GM23338 (cell line): ENCODE results near the gene IGF2. TPM values are rescaled to one million over a fixed set of nuclear protein-coding genes. Genes with fewer than 3 reads are reported as not detected.

Source experiments
- ATAC-seq: fragments of 200-7000 bp; cut with Tn5 transposase; 3 replicates; pipeline ENCODE4 v1.9.1; 2020
- DNase-seq: peaks from one replicate; pipeline ENCODE4 v3.0.0-alpha.2; 2015; ENCODE audit warnings: low spot score
- H2AFZ ChIP-seq: fragments of 200-600 bp; sonication (generic); 2 replicates; pipeline ENCODE4 v1.8.0; 2016; ENCODE audit warnings: antibody characterized with exemption, mild to moderate bottlenecking, moderate library complexity
- H3F3A ChIP-seq: fragments of 200-600 bp; sonication (generic); replicated peaks from 2 replicates; pipeline ENCODE4 v1.8.0; 2017; ENCODE audit warnings: antibody characterized with exemption, mixed run types, low read depth
- H3K27ac ChIP-seq: fragments of 200-600 bp; sonication (generic); 2 replicates; pipeline ENCODE4 v1.6.1; 2016; ENCODE audit warnings: low read depth
- H3K27me3 ChIP-seq: fragments of 200-600 bp; sonication (generic); 2 replicates; pipeline ENCODE4 v1.8.0; 2016; ENCODE audit warnings: mild to moderate bottlenecking, mixed run types, moderate library complexity; ENCODE audit not compliant: insufficient read depth
- H3K36me3 ChIP-seq: fragments of 200-600 bp; sonication (generic); 2 replicates; pipeline ENCODE4 v1.8.0; 2016; ENCODE audit warnings: mild to moderate bottlenecking; ENCODE audit not compliant: insufficient read depth
- H3K4me1 ChIP-seq: fragments of 200-600 bp; sonication (generic); 2 replicates; pipeline ENCODE4 v1.8.0; 2016; ENCODE audit warnings: mild to moderate bottlenecking, moderate library complexity; ENCODE audit not compliant: insufficient read depth
- H3K4me2 ChIP-seq: fragments of 200-600 bp; sonication (generic); 2 replicates; pipeline ENCODE4 v1.7.1; 2017; ENCODE audit warnings: mixed run types
- H3K4me3 ChIP-seq: fragments of 200-600 bp; sonication (generic); 2 replicates; pipeline ENCODE4 v1.6.1; 2016; ENCODE audit warnings: mixed run types
- H3K79me2 ChIP-seq: fragments of 200-600 bp; sonication (generic); replicated peaks from 2 replicates; pipeline ENCODE4 v1.8.0; 2017; ENCODE audit warnings: mild to moderate bottlenecking; ENCODE audit not compliant: insufficient read depth
- H3K9me2 ChIP-seq: fragments of 200-600 bp; sonication (generic); 2 replicates; pipeline ENCODE4 v1.8.0; 2017; ENCODE audit not compliant: insufficient read depth
- H4K20me1 ChIP-seq: fragments of 200-600 bp; sonication (generic); replicated peaks from 2 replicates; pipeline ENCODE4 v1.8.0; 2017; ENCODE audit warnings: mild to moderate bottlenecking; ENCODE audit not compliant: insufficient read depth
- H3K27ac Mint-ChIP-seq: 2 replicates; pipeline ENCODE4 v1.8.0; 2020; ENCODE audit warnings: inconsistent platforms, mild to moderate bottlenecking, moderate library complexity, mixed read lengths
- H3K27me3 Mint-ChIP-seq: 3 replicates; pipeline ENCODE4 v1.8.0; 2022; ENCODE audit warnings: low read depth, mild to moderate bottlenecking, moderate library complexity, mixed read lengths, inconsistent platforms; ENCODE audit not compliant: insufficient read depth, poor library complexity
- H3K36me3 Mint-ChIP-seq: 3 replicates; pipeline ENCODE4 v1.8.0; 2021; ENCODE audit warnings: low read depth, mild to moderate bottlenecking, inconsistent platforms, moderate library complexity, mixed read lengths
- H3K4me1 Mint-ChIP-seq: 3 replicates; pipeline ENCODE4 v1.8.0; 2020; ENCODE audit warnings: mild to moderate bottlenecking, inconsistent platforms, mixed read lengths
- H3K4me3 Mint-ChIP-seq: 3 replicates; pipeline ENCODE4 v1.8.0; 2021; ENCODE audit warnings: moderate library complexity, mild to moderate bottlenecking, inconsistent platforms, mixed read lengths
- H3K9me3 Mint-ChIP-seq: 3 replicates; pipeline ENCODE4 v1.8.0; 2020; ENCODE audit warnings: moderate library complexity, mild to moderate bottlenecking, inconsistent platforms, mixed read lengths
- CREB1 ChIP-seq: fragments of 250-450 bp; sonication (Bioruptor Pico); IDR thresholded peaks from 2 replicates; pipeline ENCODE4 v1.5.0; 2020; ENCODE audit warnings: low read depth, mild to moderate bottlenecking, moderate library complexity
- CTCF ChIP-seq, 2 experiments: fragments of 200-600 bp in 1 of 2; sonication (generic) in 1 of 2; conservative IDR thresholded peaks; 2 replicates each; pipeline versions ENCODE4 v1.5.1 to v1.6.1; 2016 to 2017; ENCODE audit warnings: antibody characterized with exemption in 2 of 2, low read depth in 2 of 2, mild to moderate bottlenecking in 2 of 2, moderate library complexity in 1 of 2
- ETS1 ChIP-seq: IDR thresholded peaks from 2 replicates; pipeline ENCODE4 v1.6.1; 2016; ENCODE audit warnings: antibody characterized with exemption
- EZH2 ChIP-seq: fragments of 200-600 bp; sonication (generic); IDR thresholded peaks from one replicate; pipeline ENCODE4 v1.8.0; 2017; ENCODE audit warnings: antibody characterized with exemption, mild to moderate bottlenecking, low read depth; ENCODE audit not compliant: unreplicated experiment
- EZH2phosphoT487 ChIP-seq: fragments of 200-600 bp; sonication (generic); IDR thresholded peaks from one replicate; pipeline ENCODE4 v1.8.1; 2018; ENCODE audit warnings: antibody characterized with exemption; ENCODE audit not compliant: unreplicated experiment
- JUNB ChIP-seq: IDR thresholded peaks from one replicate; pipeline ENCODE4 v1.6.1; 2016; ENCODE audit warnings: antibody characterized with exemption; ENCODE audit not compliant: unreplicated experiment
- NANOG ChIP-seq: IDR thresholded peaks from 2 replicates; pipeline ENCODE4 v1.6.1; 2016; ENCODE audit warnings: antibody characterized with exemption, borderline replicate concordance
- POLR2AphosphoS5 ChIP-seq: IDR thresholded peaks from 2 replicates; pipeline ENCODE4 v1.6.1; 2016; ENCODE audit warnings: antibody characterized with exemption, low read depth
- REST ChIP-seq: IDR thresholded peaks from one replicate; pipeline ENCODE4 v1.6.1; 2018; ENCODE audit warnings: antibody characterized with exemption; ENCODE audit not compliant: unreplicated experiment
- STAT1 ChIP-seq: IDR thresholded peaks from one replicate; pipeline ENCODE4 v1.6.1; 2016; ENCODE audit warnings: antibody characterized with exemption; ENCODE audit not compliant: unreplicated experiment
- ZNF114 ChIP-seq: fragments of 250-450 bp; sonication (Bioruptor Pico); IDR thresholded peaks from 2 replicates; pipeline ENCODE4 v1.5.0; 2020; ENCODE audit warnings: mild to moderate bottlenecking, moderate library complexity
- ZNF331 ChIP-seq: fragments of 250-450 bp; sonication (Bioruptor Pico); IDR thresholded peaks from 2 replicates; pipeline ENCODE4 v1.5.0; 2020; ENCODE audit warnings: low read depth, mild to moderate bottlenecking, moderate library complexity
- ZNF462 ChIP-seq: fragments of 250-450 bp; sonication (Bioruptor Pico); IDR thresholded peaks from 2 replicates; pipeline ENCODE4 v1.5.0; 2020; ENCODE audit warnings: mild to moderate bottlenecking, moderate library complexity
- polyA plus RNA-seq: library from polyadenylated mRNA; unstranded; fragments of >200 nt; fragmentation: Nextera tagmentation; extraction: Ambion mirVana; gene quantifications from 2 replicates; pipeline ENCODE4 v1.2.1, GENCODE V29; 2016
- total RNA-seq: library from RNA; depleted of rRNA; stranded (reverse); fragments of >200 nt; shearing (Covaris generic); gene quantifications from 2 replicates; pipeline ENCODE4 v1.2.3, GENCODE V29; 2014

IGF2 gene
- total and polyA plus RNA-seq, 2 experiments from 2014 or later: 1.4 to 4.0 TPM

GRCh38 chr11:2144544-2145248 is 5.5 kb upstream of the IGF2 start:
- Histone ChIP-seq H4K20me1 (peaks cover 15% of the 10 kb centered on the region), H3K36me3 (no peaks in the 10 kb centered on the region), H3K27ac (no peak overlapping the region), H3K27me3 (peaks cover 93% of the 10 kb centered on the region), H3K4me2 (peak overlapping the region; percentile 76), H2AFZ (no peak overlapping the region), H3K4me3 (peak overlapping the region; percentile 47; the same call in 1 of the 2 replicates), H3K9me2 (no peaks in the 10 kb centered on the region), H3F3A (no peaks in the 10 kb centered on the region; the same call in 1 of the 2 replicates), H3K79me2 (no peaks in the 10 kb centered on the region), H3K4me1 (peaks cover 11% of the 10 kb centered on the region; the same call in 1 of the 2 replicates)
- Mint-ChIP-seq H3K4me1 (peaks cover 9% of the 10 kb centered on the region; the same call in 2 of the 3 replicates), H3K9me3 (peaks cover 6% of the 10 kb centered on the region; the same call in 1 of the 3 replicates), H3K27me3 (peaks cover 91% of the 10 kb centered on the region), H3K36me3 (no peaks in the 10 kb centered on the region), H3K4me3 (peak overlapping the region; percentile 40; the same call in 1 of the 3 replicates), H3K27ac (no peak overlapping the region)
- DNase-seq (no peak), ATAC-seq (no peak)
- TF ChIP-seq ZNF114 (CRISPR knock-in tag) (no peak), CREB1 (no peak), ETS1 (no peak), POLR2AphosphoS5 (no peak), ZNF331 (no peak), ZNF462 (CRISPR knock-in tag) (no peak), EZH2 (no peak), JUNB (no peak), STAT1 (no peak), NANOG (no peak), EZH2phosphoT487 (no peak), REST (no peak), CTCF (conservative IDR thresholded peaks at IDR 0.05; ENCODE audit: low read depth in 2 of 2) (no peak)
